OCI-LY3 (cell line): Measurements from ENCODE around the gene NDUFB10.

Experiments
- EZH2phosphoT487 ChIP-seq: fragments of 200-600 bp; shearing (Covaris generic); IDR thresholded peaks from 2 replicates; pipeline ENCODE4 v1.6.1; 2018; ENCODE audit warnings: antibody characterized with exemption, mixed run types, low read depth
- TF ChIP-seq, protein P1 (sequence below): fragments of 200-600, 300-600 bp; sonication (generic); IDR thresholded peaks from 2 replicates; pipeline ENCODE4 v1.5.1; 2014; ENCODE audit warnings: antibody characterized with exemption, low read length, low read depth

DNA sequence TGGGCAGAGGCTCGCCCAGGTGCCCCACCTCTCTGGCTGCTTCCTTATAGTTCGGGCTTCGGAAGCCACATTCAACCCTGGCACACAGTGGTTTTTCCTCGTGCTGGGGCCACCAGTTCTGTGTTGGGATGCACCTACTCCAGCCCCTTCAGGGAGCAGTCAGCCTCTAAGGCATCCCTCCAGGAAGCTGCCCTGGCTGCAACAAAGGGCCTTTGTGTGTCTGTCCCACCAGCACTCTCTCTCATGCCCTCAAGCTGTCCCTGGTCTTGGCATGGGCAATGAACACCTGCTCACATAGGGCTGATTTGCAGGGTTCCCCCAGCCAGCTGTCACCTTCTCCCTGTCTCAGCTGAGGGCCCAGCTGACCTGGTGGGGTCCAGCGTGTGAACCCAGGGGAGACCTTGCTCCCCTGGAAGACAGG lies 22.7 kb downstream of the NDUFB10 start:
- TF ChIP-seq, protein P1, sequence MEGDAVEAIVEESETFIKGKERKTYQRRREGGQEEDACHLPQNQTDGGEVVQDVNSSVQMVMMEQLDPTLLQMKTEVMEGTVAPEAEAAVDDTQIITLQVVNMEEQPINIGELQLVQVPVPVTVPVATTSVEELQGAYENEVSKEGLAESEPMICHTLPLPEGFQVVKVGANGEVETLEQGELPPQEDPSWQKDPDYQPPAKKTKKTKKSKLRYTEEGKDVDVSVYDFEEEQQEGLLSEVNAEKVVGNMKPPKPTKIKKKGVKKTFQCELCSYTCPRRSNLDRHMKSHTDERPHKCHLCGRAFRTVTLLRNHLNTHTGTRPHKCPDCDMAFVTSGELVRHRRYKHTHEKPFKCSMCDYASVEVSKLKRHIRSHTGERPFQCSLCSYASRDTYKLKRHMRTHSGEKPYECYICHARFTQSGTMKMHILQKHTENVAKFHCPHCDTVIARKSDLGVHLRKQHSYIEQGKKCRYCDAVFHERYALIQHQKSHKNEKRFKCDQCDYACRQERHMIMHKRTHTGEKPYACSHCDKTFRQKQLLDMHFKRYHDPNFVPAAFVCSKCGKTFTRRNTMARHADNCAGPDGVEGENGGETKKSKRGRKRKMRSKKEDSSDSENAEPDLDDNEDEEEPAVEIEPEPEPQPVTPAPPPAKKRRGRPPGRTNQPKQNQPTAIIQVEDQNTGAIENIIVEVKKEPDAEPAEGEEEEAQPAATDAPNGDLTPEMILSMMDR, result no peak
- TF ChIP-seq EZH2phosphoT487, result no peak
